B cell (primary cell): ENCODE results near the gene SPDYA.

Source experiments
- EZH2 ChIP-seq: IDR thresholded peaks from 2 replicates; pipeline ENCODE4 v1.6.1; 2012; ENCODE audit warnings: borderline replicate concordance, low read depth, mild to moderate bottlenecking, moderate library complexity, low read length; ENCODE audit not compliant: insufficient read depth, poor library complexity, severe bottlenecking
- TF ChIP-seq, protein P1 (sequence below): fragments of 200-600 bp; IDR thresholded peaks from one replicate; pipeline ENCODE4 v1.8.0; 2022; ENCODE audit warnings: antibody characterized with exemption, mild to moderate bottlenecking

DNA sequence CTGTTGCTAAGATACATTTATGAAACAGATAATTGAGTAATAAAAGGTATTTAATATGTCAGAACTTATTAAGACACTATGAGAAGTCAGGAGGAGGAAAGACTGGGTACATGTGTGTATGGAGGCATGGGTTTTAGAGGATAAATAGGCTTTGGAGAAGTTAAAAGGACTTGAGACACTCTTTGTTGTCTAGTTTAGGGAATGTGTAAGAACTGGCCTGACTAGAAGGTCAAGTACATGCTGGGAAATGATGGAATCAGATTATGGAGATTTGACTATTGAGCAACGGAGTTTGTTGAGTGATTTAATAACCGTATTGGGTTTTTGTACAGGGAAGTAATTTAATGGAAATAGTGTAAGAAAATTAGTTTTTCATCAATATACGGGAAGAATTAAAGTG is 28.2 kb upstream of the SPDYA start:
- TF ChIP-seq, protein P1, sequence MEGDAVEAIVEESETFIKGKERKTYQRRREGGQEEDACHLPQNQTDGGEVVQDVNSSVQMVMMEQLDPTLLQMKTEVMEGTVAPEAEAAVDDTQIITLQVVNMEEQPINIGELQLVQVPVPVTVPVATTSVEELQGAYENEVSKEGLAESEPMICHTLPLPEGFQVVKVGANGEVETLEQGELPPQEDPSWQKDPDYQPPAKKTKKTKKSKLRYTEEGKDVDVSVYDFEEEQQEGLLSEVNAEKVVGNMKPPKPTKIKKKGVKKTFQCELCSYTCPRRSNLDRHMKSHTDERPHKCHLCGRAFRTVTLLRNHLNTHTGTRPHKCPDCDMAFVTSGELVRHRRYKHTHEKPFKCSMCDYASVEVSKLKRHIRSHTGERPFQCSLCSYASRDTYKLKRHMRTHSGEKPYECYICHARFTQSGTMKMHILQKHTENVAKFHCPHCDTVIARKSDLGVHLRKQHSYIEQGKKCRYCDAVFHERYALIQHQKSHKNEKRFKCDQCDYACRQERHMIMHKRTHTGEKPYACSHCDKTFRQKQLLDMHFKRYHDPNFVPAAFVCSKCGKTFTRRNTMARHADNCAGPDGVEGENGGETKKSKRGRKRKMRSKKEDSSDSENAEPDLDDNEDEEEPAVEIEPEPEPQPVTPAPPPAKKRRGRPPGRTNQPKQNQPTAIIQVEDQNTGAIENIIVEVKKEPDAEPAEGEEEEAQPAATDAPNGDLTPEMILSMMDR: no peak
- TF ChIP-seq EZH2: no peak
